K562 (cell line): ENCODE results near the gene SH2D7. TPM values are rescaled to one million over a fixed set of nuclear protein-coding genes. Genes with fewer than 3 reads are reported as not detected.
A peak's percentile ranks its signal among the peaks of the same experiment; 100 is the strongest.

ENCODE experiments used
- BRF2 ChIP-seq: IDR thresholded peaks from 3 replicates; pipeline ENCODE4 v1.6.1; 2011; ENCODE audit warnings: borderline replicate concordance, mild to moderate bottlenecking; ENCODE audit not compliant: insufficient read length, insufficient read depth
- CEBPZ ChIP-seq: fragments of 150-350 bp; IDR thresholded peaks from 2 replicates; pipeline ENCODE4 v1.6.1; 2014; ENCODE audit warnings: low read depth, mild to moderate bottlenecking, low read length, borderline replicate concordance
- CREM ChIP-seq: IDR thresholded peaks from 2 replicates; pipeline ENCODE4 v1.6.1; 2014; ENCODE audit warnings: antibody characterized with exemption, low read depth
- DPF2 ChIP-seq: fragments of 450-650 bp; IDR thresholded peaks from 2 replicates; pipeline ENCODE4 v1.6.1; 2016
- EHMT2 ChIP-seq: fragments of 450-650 bp; IDR thresholded peaks from 2 replicates; pipeline ENCODE4 v1.6.1; 2018; ENCODE audit warnings: antibody characterized with exemption
- ETS1 ChIP-seq: conservative IDR thresholded peaks from 2 replicates; pipeline ENCODE4 v1.6.1; 2011; ENCODE audit warnings: low read depth, mild to moderate bottlenecking, low read length; ENCODE audit not compliant: control insufficient read depth
- KDM2B ChIP-seq: fragments of 250-450 bp; sonication (Bioruptor Pico); IDR thresholded peaks from 2 replicates; pipeline ENCODE4 v1.8.0; 2021; ENCODE audit warnings: mild to moderate bottlenecking, moderate library complexity
- MTA3 ChIP-seq: fragments of 450-650 bp; formaldehyde crosslinking; IDR thresholded peaks from 2 replicates; pipeline ENCODE4 v1.6.1; 2017; ENCODE audit warnings: mild to moderate bottlenecking, borderline replicate concordance
- NFIC ChIP-seq: fragments of 450-650 bp; IDR thresholded peaks from 2 replicates; pipeline ENCODE4 v1.6.1; 2017; ENCODE audit warnings: mild to moderate bottlenecking, inconsistent platforms
- NFRKB ChIP-seq: fragments of 450-650 bp; IDR thresholded peaks from 2 replicates; pipeline ENCODE4 v1.6.1; 2016; ENCODE audit warnings: low read depth
- PRDM10 ChIP-seq: fragments of 450-650 bp; IDR thresholded peaks from 2 replicates; pipeline ENCODE4 v1.6.1; 2018; ENCODE audit not compliant: partially characterized antibody
- RB1 ChIP-seq: fragments of 450-650 bp; IDR thresholded peaks from 2 replicates; pipeline ENCODE4 v1.6.1; 2017; ENCODE audit warnings: low read depth, mild to moderate bottlenecking
- SMAD4 ChIP-seq: fragments of 250-450 bp; sonication (Bioruptor Pico); conservative IDR thresholded peaks from 2 replicates; pipeline ENCODE4 v1.8.0; 2021; ENCODE audit warnings: inconsistent platforms, mild to moderate bottlenecking, moderate library complexity
- SRF ChIP-seq, 2 experiments: fragments of 250-450, 450-650 bp in 1 of 2; sonication (Bioruptor Pico) in 1 of 2; sonication (generic) in 1 of 2; formaldehyde crosslinking; IDR thresholded peaks; 2 replicates each; pipeline versions ENCODE4 v1.5.0 to v1.5.1; 2020 to 2022; ENCODE audit warnings: mild to moderate bottlenecking in 1 of 2, missing genetic modification reagents in 1 of 2
- THAP12 ChIP-seq: fragments of 250-450 bp; sonication (Bioruptor Pico); IDR thresholded peaks from 2 replicates; pipeline ENCODE4 v1.9.0; 2021; ENCODE audit warnings: mild to moderate bottlenecking, inconsistent platforms
- TRIM24 ChIP-seq, 2 experiments: fragments of 450-650 bp; IDR thresholded peaks; 2 replicates each; pipeline ENCODE4 v1.6.1; 2016
- ZNF644 ChIP-seq: fragments of 200-800 bp; sonication (Bioruptor generic); IDR thresholded peaks from 2 replicates; pipeline ENCODE4 v1.6.1; 2016; ENCODE audit warnings: low read depth, missing genetic modification characterization, missing compliant biosample characterization
- polyA plus RNA-seq, 8 experiments: library from polyadenylated mRNA; depleted of rRNA in 4 of 8; stranded (reverse) in 5 of 8; unstranded in 3 of 8; fragments of >200 nt; fragmentation: Nextera tagmentation in 2 of 8; fragmentation: Illumina TruSeq in 1 of 8; extraction: Ambion mirVana in 2 of 8; extraction: Trizol in 1 of 8; gene quantifications; 2 replicates each; pipeline versions ENCODE4 v1.2.1 to v1.2.3, GENCODE V29; 2011 to 2014; ENCODE audit warnings: inconsistent platforms in 1 of 8, missing spikeins in 1 of 8
- total RNA-seq, 7 experiments: library from RNA; depleted of rRNA in 6 of 7; stranded (reverse); fragments of >200 nt in 6 of 7; fragmentation: Illumina TruSeq in 2 of 7; extraction: Trizol in 2 of 7; gene quantifications; 2 replicates each; pipeline versions ENCODE4 v1.2.1 to v1.2.3, GENCODE V29; 2011 to 2021; ENCODE audit warnings: low replicate concordance in 1 of 7

Gene SH2D7
- total and polyA plus RNA-seq, 9 of the 15 experiments (the other 6 are each of a cell fraction or from before 2014, with no cell fraction given), result not detected

- TF ChIP-seq PRDM10 (peak; percentile 23), MTA3 (no peak), THAP12 (CRISPR knock-in tag) (no peak), EHMT2 (peak; percentile 77; the same call in 1 of the 2 replicates), CREM (no peak), BRF2 (no peak), NFIC (no peak), KDM2B (CRISPR knock-in tag) (no peak), RB1 (no peak), SMAD4 (CRISPR knock-in tag) (no peak), TRIM24 (IDR thresholded peaks at IDR 0.05) (no peak), ZNF644 (tag) (no peak), DPF2 (peak; percentile 25; the same call in 1 of the 2 replicates), ETS1 (no peak), SRF (CRISPR knock-in tag; IDR thresholded peaks at IDR 0.05) (no peak), NFRKB (no peak), CEBPZ (no peak)
Measured at GRCh38 chr15:78070049-78070700, 22.2 kb upstream of the SH2D7 start (continued).
